ENCODE data around the gene TGFBRAP1. TPM values are rescaled to one million over a fixed set of nuclear protein-coding genes. Genes with fewer than 3 reads are reported as not detected.

TGFBRAP1 gene
- total RNA-seq, 6 donors from 2014 or later: 18.6 to 25.7 (median 20.8) TPM

DNA sequence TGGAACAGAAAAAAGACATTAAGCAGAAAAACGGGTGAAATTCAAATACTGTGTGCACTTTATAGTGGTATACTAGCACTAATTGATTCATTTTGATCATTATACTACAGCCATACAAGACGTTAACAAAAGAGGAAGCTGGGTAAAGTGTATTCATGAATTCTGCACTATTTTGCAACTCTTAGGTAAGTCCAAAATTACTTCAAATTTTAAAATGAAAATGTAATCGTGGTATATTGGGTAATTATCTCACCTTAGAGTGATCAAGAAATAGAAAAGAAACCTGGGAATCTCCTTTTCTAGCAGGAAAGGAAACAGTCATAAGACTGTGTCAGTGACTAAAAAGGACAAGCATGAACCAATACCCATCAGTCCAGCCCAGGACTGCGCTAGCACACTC is 5.4 kb downstream of the TGFBRAP1 start:
- Histone ChIP-seq H3K36me3 (no peaks in the 10 kb centered on the region), H3K27ac (no peak overlapping the region), H3K27me3 (no peaks in the 10 kb centered on the region), H3K9me3 (no peaks in the 10 kb centered on the region), H3K4me1 (peaks cover 11 to 32% (median 16%) of the 10 kb centered on the region in 4 donors), H3K4me3 (no peak overlapping the region)
- TF ChIP-seq POLR2A (IDR thresholded peaks at IDR 0.05) (no peak), EP300 (IDR thresholded peaks at IDR 0.05) (no peak), CTCF (IDR thresholded peaks at IDR 0.05) (no peak), POLR2AphosphoS5 (IDR thresholded peaks at IDR 0.05) (no peak)
- WGBS, 2 donors: 64 to 68% methylated on average over 4 of the region's 4 CpGs
- DNase-seq (no peak), ATAC-seq (ENCODE audit: low FRiP score in 2 of 2) (no peak)

DNA sequence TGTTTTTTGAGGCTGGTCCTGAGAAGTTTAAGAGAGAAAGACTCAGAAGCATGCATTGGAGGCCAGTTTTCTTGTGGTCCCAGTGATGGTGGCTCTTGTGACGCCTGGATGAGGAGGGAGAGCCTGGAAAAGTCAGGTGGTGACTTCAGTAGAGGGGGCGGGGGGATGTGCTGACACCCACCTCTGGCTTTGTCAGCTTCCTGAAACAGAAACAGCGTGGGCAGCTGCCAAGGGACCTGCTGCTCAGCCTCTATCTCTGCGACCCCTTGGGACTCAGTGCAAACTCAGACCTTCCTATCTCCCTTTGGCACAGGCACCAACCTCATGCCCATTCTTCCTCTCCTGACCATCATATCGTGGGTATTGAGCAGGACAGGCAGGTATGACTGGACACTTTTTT is 6.4 kb downstream of the TGFBRAP1 start:
- WGBS, 2 donors: 55 to 73% methylated on average over 2 to 5 of the region's 5 CpGs
- TF ChIP-seq POLR2A (IDR thresholded peaks at IDR 0.05): no peak
- no peak for TF ChIP-seq POLR2AphosphoS5 (IDR thresholded peaks at IDR 0.05)
- no peak for TF ChIP-seq CTCF (IDR thresholded peaks at IDR 0.05)
- TF ChIP-seq EP300 (IDR thresholded peaks at IDR 0.05): no peak
- Histone ChIP-seq H3K27me3 (no peaks in the 10 kb centered on the region), H3K36me3 (no peaks in the 10 kb centered on the region), H3K27ac (no peak overlapping the region), H3K9me3 (no peaks in the 10 kb centered on the region), H3K4me3 (no peak overlapping the region), H3K4me1 (peaks cover 1 to 22% (median 8%) of the 10 kb centered on the region in 4 donors)
- DNase-seq: no peak
- ATAC-seq (ENCODE audit: low FRiP score in 2 of 2): no peak

DNA sequence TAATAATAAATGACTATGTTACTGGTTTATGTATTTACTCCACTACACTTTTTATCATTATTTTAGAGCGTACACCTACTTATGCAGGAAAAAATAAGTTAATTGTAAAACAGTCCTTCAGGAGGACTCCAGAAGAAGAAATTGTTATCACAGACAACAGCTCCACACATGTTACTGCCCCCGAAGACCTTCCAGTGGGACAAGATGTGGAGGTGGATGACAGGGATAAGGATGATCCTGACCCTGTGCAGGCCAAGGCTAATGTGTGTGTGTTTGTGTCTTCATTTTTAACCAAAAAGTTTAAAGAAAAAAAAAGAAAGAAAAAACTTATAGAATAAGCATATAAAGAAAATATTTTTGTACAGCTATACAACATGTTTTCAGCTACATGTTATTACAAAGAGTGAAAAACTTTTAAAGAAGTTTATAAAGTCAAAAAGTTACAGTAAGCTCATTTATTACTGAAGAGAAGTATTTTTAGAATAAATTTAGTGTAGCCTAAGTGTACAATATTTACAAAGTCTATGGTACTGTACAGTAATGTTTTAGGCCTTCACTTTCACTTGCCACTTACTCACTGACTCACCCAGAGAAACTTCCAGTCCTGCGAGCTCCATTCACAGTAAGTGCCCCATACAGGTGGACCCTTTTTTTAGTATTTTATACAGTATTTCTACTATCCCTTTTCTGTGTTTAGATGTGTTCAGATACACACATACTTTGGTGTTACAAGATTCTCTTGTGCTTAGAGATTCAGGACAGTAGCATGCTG is 7.5 kb downstream of the TGFBRAP1 start:
- ATAC-seq (ENCODE audit: low FRiP score in 2 of 2) (no peak), DNase-seq (no peak)
- H3K4me1 ChIP-seq: peaks cover 0 to 16% (median 4%) of the 10 kb centered on the region in 4 donors
- H3K4me3 ChIP-seq: no peak overlapping the region
- no peaks in the 10 kb centered on the region for H3K36me3 ChIP-seq
- no peak overlapping the region for H3K27ac ChIP-seq
- 89 to 95% methylated on average over 3 of the region's 3 CpGs for WGBS, 2 donors
- H3K27me3 ChIP-seq: no peaks in the 10 kb centered on the region
- no peak for TF ChIP-seq CTCF (IDR thresholded peaks at IDR 0.05)
- no peak for TF ChIP-seq POLR2A (IDR thresholded peaks at IDR 0.05)
- no peak for TF ChIP-seq EP300 (IDR thresholded peaks at IDR 0.05)
- TF ChIP-seq POLR2AphosphoS5 (IDR thresholded peaks at IDR 0.05): no peak
- no peaks in the 10 kb centered on the region for H3K9me3 ChIP-seq

DNA sequence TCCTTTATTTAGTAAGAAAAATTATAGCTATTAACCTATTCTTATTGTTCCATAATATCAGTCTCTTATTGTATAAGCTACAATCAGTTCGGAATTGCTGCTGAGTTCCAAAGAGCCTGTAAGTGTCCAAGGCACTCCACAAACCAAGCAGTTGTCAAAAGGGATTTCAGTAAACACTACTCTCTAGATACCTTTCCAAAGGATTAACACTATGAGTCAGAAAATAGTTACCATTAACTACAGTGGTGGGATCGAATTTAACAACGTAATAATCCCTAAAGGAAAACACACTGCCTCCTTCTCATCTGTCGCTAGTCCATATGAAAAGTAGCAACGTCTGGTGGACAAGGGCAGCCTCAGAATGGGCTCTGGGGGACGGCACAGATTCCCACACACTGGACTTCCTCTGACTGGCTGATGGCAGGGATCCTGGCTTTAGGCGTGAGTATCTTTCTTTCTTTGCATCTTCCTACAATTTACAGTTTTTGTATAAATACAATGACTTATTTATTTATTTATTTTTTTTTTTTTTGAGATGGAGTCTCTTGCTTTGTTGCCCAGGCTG is 8.8 kb downstream of the TGFBRAP1 start:
- H3K9me3 ChIP-seq: no peaks in the 10 kb centered on the region
- peak overlapping the region in 1 of 4 donors; percentile 33 for H3K27ac ChIP-seq
- TF ChIP-seq POLR2AphosphoS5 (IDR thresholded peaks at IDR 0.05) (no peak), CTCF (IDR thresholded peaks at IDR 0.05) (no peak), POLR2A (IDR thresholded peaks at IDR 0.05) (no peak), EP300 (IDR thresholded peaks at IDR 0.05) (no peak)
- no peaks in the 10 kb centered on the region for H3K36me3 ChIP-seq
- H3K4me3 ChIP-seq: no peak overlapping the region
- DNase-seq: no peak
- whole genome bisulfite sequencing, 2 donors: 66% methylated on average over 7 of the region's 7 CpGs
- ATAC-seq (ENCODE audit: low FRiP score in 2 of 2): no peak
- no peaks in the 10 kb centered on the region for H3K27me3 ChIP-seq
- H3K4me1 ChIP-seq: peaks cover 0 to 16% (median 4%) of the 10 kb centered on the region in 4 donors
